ENCODE results near the gene SOD3. TPM values are rescaled to one million over a fixed set of nuclear protein-coding genes. Genes with fewer than 3 reads are reported as not detected.

SOD3 gene
- total RNA-seq, 1 donor from 2014 or later: 0.75 TPM

- H3K36me3 ChIP-seq (ENCODE audit: control insufficient read depth, insufficient read depth, low read length): no peaks in the 10 kb centered on the region
- no peak overlapping the region for H3K4me3 ChIP-seq (ENCODE audit: low read depth, low read length)
- TF ChIP-seq CTCF (IDR thresholded peaks at IDR 0.05; ENCODE audit: insufficient read depth, low read length, poor library complexity, severe bottlenecking): no peak
- DNase-seq (ENCODE audit: low read depth): no peak
- H3K27me3 ChIP-seq (ENCODE audit: control insufficient read depth, insufficient read depth, low read length): no peaks in the 10 kb centered on the region
Observed at GRCh38 chr4:24771241-24771640, 24.1 kb upstream of the SOD3 start.

- H3K4me3 ChIP-seq (ENCODE audit: low read depth, low read length): no peak overlapping the region
- H3K27me3 ChIP-seq (ENCODE audit: control insufficient read depth, insufficient read depth, low read length): no peaks in the 10 kb centered on the region
- DNase-seq (ENCODE audit: low read depth): no peak
- no peaks in the 10 kb centered on the region for H3K36me3 ChIP-seq (ENCODE audit: control insufficient read depth, insufficient read depth, low read length)
- no peak for TF ChIP-seq CTCF (IDR thresholded peaks at IDR 0.05; ENCODE audit: insufficient read depth, low read length, poor library complexity, severe bottlenecking)
Observed at GRCh38 chr4:24772061-24772705, 23.2 kb upstream of the SOD3 start.

GRCh38 chr4:24772952-24773351 is 22.4 kb upstream of the SOD3 start:
- Histone ChIP-seq H3K4me3 (ENCODE audit: low read depth, low read length) (no peak overlapping the region), H3K36me3 (ENCODE audit: control insufficient read depth, insufficient read depth, low read length) (no peaks in the 10 kb centered on the region), H3K27me3 (ENCODE audit: control insufficient read depth, insufficient read depth, low read length) (no peaks in the 10 kb centered on the region)
- TF ChIP-seq CTCF (IDR thresholded peaks at IDR 0.05; ENCODE audit: insufficient read depth, low read length, poor library complexity, severe bottlenecking): no peak
- no peak for DNase-seq (ENCODE audit: low read depth)

- H3K4me3 ChIP-seq (ENCODE audit: low read depth, low read length): no peak overlapping the region
- no peaks in the 10 kb centered on the region for H3K36me3 ChIP-seq (ENCODE audit: control insufficient read depth, insufficient read depth, low read length)
- TF ChIP-seq CTCF (IDR thresholded peaks at IDR 0.05; ENCODE audit: insufficient read depth, low read length, poor library complexity, severe bottlenecking): no peak
- H3K27me3 ChIP-seq (ENCODE audit: control insufficient read depth, insufficient read depth, low read length): no peaks in the 10 kb centered on the region
- no peak for DNase-seq (ENCODE audit: low read depth)
Observed at GRCh38 chr4:24774452-24774851, 20.9 kb upstream of the SOD3 start.

GRCh38 chr4:24775032-24775605 is 20.3 kb upstream of the SOD3 start:
- Histone ChIP-seq H3K4me3 (ENCODE audit: low read depth, low read length) (no peak overlapping the region), H3K36me3 (ENCODE audit: control insufficient read depth, insufficient read depth, low read length) (no peaks in the 10 kb centered on the region), H3K27me3 (ENCODE audit: control insufficient read depth, insufficient read depth, low read length) (no peaks in the 10 kb centered on the region)
- no peak for TF ChIP-seq CTCF (IDR thresholded peaks at IDR 0.05; ENCODE audit: insufficient read depth, low read length, poor library complexity, severe bottlenecking)
- DNase-seq (ENCODE audit: low read depth): no peak

- no peak for TF ChIP-seq CTCF (IDR thresholded peaks at IDR 0.05; ENCODE audit: insufficient read depth, low read length, poor library complexity, severe bottlenecking)
- H3K27me3 ChIP-seq (ENCODE audit: control insufficient read depth, insufficient read depth, low read length): no peaks in the 10 kb centered on the region
- no peak overlapping the region for H3K4me3 ChIP-seq (ENCODE audit: low read depth, low read length)
- DNase-seq (ENCODE audit: low read depth): no peak
- no peaks in the 10 kb centered on the region for H3K36me3 ChIP-seq (ENCODE audit: control insufficient read depth, insufficient read depth, low read length)
Observed at GRCh38 chr4:24775750-24776149, 19.6 kb upstream of the SOD3 start.
